Smooth muscle cell (in vitro differentiated cells): ENCODE data around the gene DNAJB4. TPM values are rescaled to one million over a fixed set of nuclear protein-coding genes. Genes with fewer than 3 reads are reported as not detected.

Experiments used
- DNase-seq: peaks from one replicate; lab custom pipeline; 2025; ENCODE audit not compliant: unreplicated experiment; lab: John Stamatoyannopoulos, UW
- H2AFZ ChIP-seq: fragments of 200-600 bp; sonication (generic); 2 replicates; pipeline ENCODE4 v1.6.0; 2016; ENCODE audit warnings: antibody characterized with exemption, low read depth, mild to moderate bottlenecking
- H3F3A ChIP-seq: fragments of 200-600 bp; sonication (generic); 2 replicates; pipeline ENCODE4 v1.6.0; 2017; ENCODE audit warnings: antibody characterized with exemption, low read depth
- H3K27ac ChIP-seq: fragments of 200-600 bp; sonication (generic); 2 replicates; pipeline ENCODE4 v1.5.1; 2016; ENCODE audit warnings: low read depth, mild to moderate bottlenecking
- H3K27me3 ChIP-seq: fragments of 200-600 bp; sonication (generic); 2 replicates; pipeline ENCODE4 v1.6.1; 2016; ENCODE audit warnings: low read depth, mild to moderate bottlenecking
- H3K36me3 ChIP-seq: fragments of 200-600 bp; sonication (generic); 2 replicates; pipeline ENCODE4 v1.5.1; 2016; ENCODE audit warnings: low read depth
- H3K4me1 ChIP-seq: fragments of 200-600 bp; sonication (generic); 2 replicates; pipeline ENCODE4 v1.5.1; 2016; ENCODE audit warnings: low read depth
- H3K4me2 ChIP-seq: fragments of 200-600 bp; sonication (generic); 2 replicates; pipeline ENCODE4 v1.6.0; 2016; ENCODE audit warnings: mild to moderate bottlenecking
- H3K4me3 ChIP-seq: fragments of 200-600 bp; sonication (generic); 2 replicates; pipeline ENCODE4 v1.5.1; 2016; ENCODE audit warnings: mild to moderate bottlenecking
- H3K79me2 ChIP-seq: fragments of 200-600 bp; sonication (generic); 2 replicates; pipeline ENCODE4 v1.6.0; 2016; ENCODE audit warnings: low read depth, mild to moderate bottlenecking
- H3K9ac ChIP-seq: fragments of 200-600 bp; sonication (generic); 2 replicates; pipeline ENCODE4 v1.6.0; 2016; ENCODE audit warnings: low read depth
- H3K9me3 ChIP-seq: fragments of 200-600 bp; sonication (generic); replicated peaks from 2 replicates; pipeline ENCODE4 v1.5.1; 2016; ENCODE audit warnings: low read depth
- H4K20me1 ChIP-seq: fragments of 200-600 bp; sonication (generic); 2 replicates; pipeline ENCODE4 v1.6.0; 2016; ENCODE audit warnings: low read depth
- CTCF ChIP-seq: fragments of 200-600 bp; sonication (generic); IDR thresholded peaks from 2 replicates; pipeline ENCODE4 v1.5.1; 2017; ENCODE audit warnings: borderline replicate concordance, mild to moderate bottlenecking, antibody characterized with exemption; ENCODE audit not compliant: insufficient read depth, poor library complexity, severe bottlenecking
- whole genome bisulfite sequencing: methylation state at CpG from one replicate; pipeline ENCODE4 v1.1.7; 2016; ENCODE audit warnings: low lambda C conversion rate; 5-methylcytosine and 5-hydroxymethylcytosine counted together
- polyA plus RNA-seq: library from polyadenylated mRNA; unstranded; fragments of >200 nt; fragmentation: Nextera tagmentation; extraction: Ambion mirVana; gene quantifications from 2 replicates; pipeline ENCODE4 v1.2.1, GENCODE V29; 2016
- total RNA-seq: library from RNA; depleted of rRNA; stranded (reverse); fragments of >200 nt; gene quantifications from 2 replicates; pipeline ENCODE4 v1.2.3, GENCODE V29; 2014

The DNAJB4 gene
- total and polyA plus RNA-seq, 2 experiments from 2014 or later = 43.4 to 48.9 TPM

GRCh38 chr1:78005448-78005722 lies 646 bp downstream of the DNAJB4 start:
- H3K9ac ChIP-seq = peak overlapping the region; percentile 95
- no peak for DNase-seq
- TF ChIP-seq CTCF = no peak
- peaks cover 43% of the 10 kb centered on the region for H4K20me1 ChIP-seq
- no peaks in the 10 kb centered on the region for H3K36me3 ChIP-seq
- no peaks in the 10 kb centered on the region for H3K9me3 ChIP-seq
- 29% methylated on average over 1 of the region's 1 CpG for WGBS
- H3K4me2 ChIP-seq = peak overlapping the region; percentile 97
- no peaks in the 10 kb centered on the region for H3K27me3 ChIP-seq
- H3K4me3 ChIP-seq = peak overlapping the region; percentile 93
- H3F3A ChIP-seq = peaks cover 26% of the 10 kb centered on the region
- peaks cover 42% of the 10 kb centered on the region for H3K4me1 ChIP-seq
- H2AFZ ChIP-seq = no peak overlapping the region
- H3K27ac ChIP-seq = peak overlapping the region; percentile 97
- H3K79me2 ChIP-seq = peaks cover 55% of the 10 kb centered on the region

- Histone ChIP-seq H3K4me3 (peak overlapping the region; percentile 93), H3F3A (peaks cover 26% of the 10 kb centered on the region), H3K4me1 (peaks cover 43% of the 10 kb centered on the region), H3K27me3 (no peaks in the 10 kb centered on the region), H3K36me3 (no peaks in the 10 kb centered on the region), H3K27ac (peak overlapping the region; percentile 97), H3K9me3 (no peaks in the 10 kb centered on the region), H3K9ac (peak overlapping the region; percentile 95), H3K79me2 (peaks cover 59% of the 10 kb centered on the region), H4K20me1 (peaks cover 47% of the 10 kb centered on the region), H2AFZ (no peak overlapping the region), H3K4me2 (peak overlapping the region; percentile 97)
- no peak for DNase-seq
- 0% methylated on average over 1 of the region's 1 CpG for WGBS
- TF ChIP-seq CTCF = no peak
Measured at GRCh38 chr1:78005755-78006154, 1.0 kb downstream of the DNAJB4 start.

- H3K36me3 ChIP-seq = no peaks in the 10 kb centered on the region
- no peak for TF ChIP-seq CTCF
- peak overlapping the region; percentile 97 for H3K4me2 ChIP-seq
- peak overlapping the region; percentile 93 for H3K4me3 ChIP-seq
- no peaks in the 10 kb centered on the region for H3K9me3 ChIP-seq
- peaks cover 54% of the 10 kb centered on the region for H4K20me1 ChIP-seq
- DNase-seq = no peak
- H3K4me1 ChIP-seq = peaks cover 43% of the 10 kb centered on the region
- peak overlapping the region; percentile 97 for H3K27ac ChIP-seq
- no peaks in the 10 kb centered on the region for H3K27me3 ChIP-seq
- peaks cover 26% of the 10 kb centered on the region for H3F3A ChIP-seq
- H3K79me2 ChIP-seq = peaks cover 66% of the 10 kb centered on the region
- no peak overlapping the region for H2AFZ ChIP-seq
- H3K9ac ChIP-seq = peak overlapping the region; percentile 95
Measured at GRCh38 chr1:78006521-78006920, 1.8 kb downstream of the DNAJB4 start.

- no peak for DNase-seq
- H3K79me2 ChIP-seq = peaks cover 68% of the 10 kb centered on the region
- peaks cover 57% of the 10 kb centered on the region for H4K20me1 ChIP-seq
- H3K9me3 ChIP-seq = no peaks in the 10 kb centered on the region
- H2AFZ ChIP-seq = no peak overlapping the region
- 93% methylated on average over 4 of the region's 4 CpGs for WGBS
- peak overlapping the region; percentile 93 for H3K4me3 ChIP-seq
- no peak overlapping the region for H3K27ac ChIP-seq
- H3F3A ChIP-seq = peaks cover 19% of the 10 kb centered on the region
- H3K4me2 ChIP-seq = peak overlapping the region; percentile 97
- H3K9ac ChIP-seq = no peak overlapping the region
- peaks cover 43% of the 10 kb centered on the region for H3K4me1 ChIP-seq
- no peaks in the 10 kb centered on the region for H3K27me3 ChIP-seq
- no peaks in the 10 kb centered on the region for H3K36me3 ChIP-seq
- TF ChIP-seq CTCF = no peak
Measured at GRCh38 chr1:78007677-78008341, 3.1 kb downstream of the DNAJB4 start.
